Right renal cortex interstitium (tissue), 3 donors: ENCODE results near the gene EIF3F. TPM values are rescaled to one million over a fixed set of nuclear protein-coding genes. Genes with fewer than 3 reads are reported as not detected.

Source experiments
- DNase-seq, 3 donors: peaks; one replicate each; pipeline ENCODE4 v3.0.0-alpha.2; 2013; ENCODE audit warnings: low read depth in 3 of 3, low spot score in 2 of 3
- polyA plus RNA-seq, 3 donors: library from polyadenylated mRNA; unstranded; fragments of 120-200 nt; gene quantifications; one replicate each; pipeline ENCODE4 v1.2.1, GENCODE V29; 2013; ENCODE audit not compliant: insufficient read length in 3 of 3

Gene EIF3F
- polyA plus RNA-seq, 3 donors = 328 to 360 (median 345) TPM

GRCh38 chr11:8036002-8036802, 49.1 kb downstream of the EIF3F start:
- no peak for DNase-seq

- DNase-seq = no peak
Observed at GRCh38 chr11:8036986-8037385, 49.8 kb downstream of the EIF3F start.

- no peak for DNase-seq
Observed at GRCh38 chr11:8038393-8038792, 51.3 kb downstream of the EIF3F start.

- no peak for DNase-seq
Observed at GRCh38 chr11:8038811-8039529, 51.8 kb downstream of the EIF3F start.

GRCh38 chr11:8039530-8040260, 52.6 kb downstream of the EIF3F start:
- no peak for DNase-seq

GRCh38 chr11:8040261-8040920, 53.3 kb downstream of the EIF3F start:
- DNase-seq = no peak

GRCh38 chr11:8040921-8041285, 53.8 kb downstream of the EIF3F start:
- no peak for DNase-seq

GRCh38 chr11:8041576-8041975, 54.4 kb downstream of the EIF3F start:
- no peak for DNase-seq

- no peak for DNase-seq
Observed at GRCh38 chr11:8043756-8044155, 56.6 kb downstream of the EIF3F start.

DNA sequence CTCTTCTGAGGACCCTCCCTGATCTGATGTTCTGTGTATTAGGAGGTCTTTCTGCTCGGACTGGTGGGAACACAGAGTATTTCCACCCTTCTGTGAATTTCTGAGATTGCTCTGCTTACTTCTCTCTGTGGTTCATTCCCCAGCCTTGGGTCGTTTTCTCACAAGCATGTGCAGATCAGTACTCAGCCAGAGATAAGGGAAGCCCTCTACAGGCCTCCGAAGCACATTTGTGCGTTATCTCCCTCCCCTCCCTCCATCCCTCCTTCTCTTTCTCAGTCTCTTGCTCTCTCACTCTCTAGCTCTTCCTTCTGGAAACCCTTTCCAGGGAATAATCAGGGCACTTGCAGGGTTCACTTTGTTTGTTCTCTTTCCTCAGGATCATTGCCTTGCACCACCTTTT, 58.7 kb downstream of the EIF3F start:
- no peak for DNase-seq

DNA sequence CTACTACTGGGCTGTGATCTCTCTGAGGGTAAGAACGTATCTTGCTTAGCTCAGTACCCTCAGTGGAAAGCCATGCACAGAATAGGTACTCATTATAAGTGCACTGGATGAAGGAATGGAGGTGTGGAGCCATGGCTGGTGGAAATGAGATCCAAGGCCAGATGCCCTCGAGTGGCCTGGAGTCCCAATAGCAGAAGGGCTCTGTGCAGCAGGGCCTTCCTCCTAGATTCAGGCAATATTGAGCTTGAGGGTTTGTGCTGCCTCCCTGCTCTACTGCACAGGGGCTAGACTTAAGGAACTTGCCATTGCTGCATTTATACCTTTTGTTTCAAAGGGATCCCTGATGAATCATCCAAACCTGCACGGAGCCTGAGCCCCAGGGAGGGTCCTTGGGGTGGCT, 60.2 kb downstream of the EIF3F start:
- DNase-seq = no peak

GRCh38 chr11:8049084-8049483, 61.9 kb downstream of the EIF3F start:
- DNase-seq = no peak

Other genes with a start within 250 kb of the EIF3F start
- not detected for gene OR5P2, start 190.4 kb upstream of the EIF3F start, polyA plus RNA-seq
- gene OR5P3, start 156.5 kb upstream of the EIF3F start, polyA plus RNA-seq = not detected
- gene OR10A6, start 56.1 kb upstream of the EIF3F start, polyA plus RNA-seq = not detected
- gene OR10A3, start 45.6 kb upstream of the EIF3F start, polyA plus RNA-seq = under 1 TPM in 2 of 3 donors, not detected in 1; 0.06 TPM
- gene NLRP10, start 21.9 kb upstream of the EIF3F start, polyA plus RNA-seq = not detected
- 10 to 100 TPM; 21.5 to 24.5 (median 24.3) TPM for gene TUB, start 93.9 kb downstream of the EIF3F start, polyA plus RNA-seq
- 10 to 100 TPM in 2 of 3 donors, 1 to 10 TPM in 1; 8.9 to 22.0 (median 10.5) TPM for gene RIC3, start 181.7 kb downstream of the EIF3F start, polyA plus RNA-seq